Glutamatergic neuron (in vitro differentiated cells): ENCODE results near the gene ESYT3. TPM values are rescaled to one million over a fixed set of nuclear protein-coding genes. Genes with fewer than 3 reads are reported as not detected.

ENCODE experiments used
- DNase-seq: peaks from one replicate; pipeline ENCODE4 v3.0.0; 2022
- H3K27ac Mint-ChIP-seq: one replicate; pipeline ENCODE4 v1.8.0; 2020; ENCODE audit warnings: mild to moderate bottlenecking, mixed read lengths, inconsistent platforms; ENCODE audit not compliant: unreplicated experiment
- H3K27me3 Mint-ChIP-seq: one replicate; pipeline ENCODE4 v1.8.0; 2020; ENCODE audit warnings: mild to moderate bottlenecking, moderate library complexity, mixed read lengths, inconsistent platforms; ENCODE audit not compliant: unreplicated experiment
- H3K36me3 Mint-ChIP-seq: one replicate; pipeline ENCODE4 v1.8.0; 2020; ENCODE audit warnings: mild to moderate bottlenecking, mixed read lengths, inconsistent platforms; ENCODE audit not compliant: unreplicated experiment
- H3K4me1 Mint-ChIP-seq: one replicate; pipeline ENCODE4 v1.8.0; 2020; ENCODE audit warnings: mild to moderate bottlenecking, low read depth, mixed read lengths, inconsistent platforms; ENCODE audit not compliant: unreplicated experiment
- H3K4me3 Mint-ChIP-seq: one replicate; pipeline ENCODE4 v1.8.0; 2020; ENCODE audit warnings: mild to moderate bottlenecking, mixed read lengths, inconsistent platforms; ENCODE audit not compliant: unreplicated experiment
- H3K9me3 Mint-ChIP-seq: one replicate; pipeline ENCODE4 v1.8.0; 2020; ENCODE audit warnings: mild to moderate bottlenecking, moderate library complexity, mixed read lengths, inconsistent platforms; ENCODE audit not compliant: unreplicated experiment
- CTCF ChIP-seq: fragments of 200-600 bp; sonication (generic); IDR thresholded peaks from one replicate; pipeline ENCODE4 v1.5.0; 2021; ENCODE audit not compliant: partially characterized antibody, unreplicated experiment
- total RNA-seq: library from RNA; stranded (reverse); fragmentation: NEBNext Ultra II Directional; extraction: Animal tissue kit (Norgen Biotek cat#: 25700); gene quantifications from one replicate; pipeline ENCODE4 v1.2.1, GENCODE V29; 2021; ENCODE audit not compliant: unreplicated experiment

ESYT3 gene
- total RNA-seq, 1 donor from 2014 or later, result not detected

- no peak overlapping the region for H3K4me3 Mint-ChIP-seq
Observed at GRCh38 chr3:138471481-138471880, 37.1 kb downstream of the ESYT3 start.

GRCh38 chr3:138472141-138472825 is 37.9 kb downstream of the ESYT3 start:
- H3K4me1 Mint-ChIP-seq, result no peaks in the 10 kb centered on the region
- H3K27ac Mint-ChIP-seq, result no peak overlapping the region
- H3K27me3 Mint-ChIP-seq, result peaks cover 2% of the 10 kb centered on the region
- DNase-seq, result no peak
- H3K36me3 Mint-ChIP-seq, result no peaks in the 10 kb centered on the region
- no peak for TF ChIP-seq CTCF
- no peak overlapping the region for H3K4me3 Mint-ChIP-seq
- H3K9me3 Mint-ChIP-seq, result peaks cover 2% of the 10 kb centered on the region

More at GRCh38 chr3:138471481-138471880, 37.1 kb downstream of the ESYT3 start:
- no peaks in the 10 kb centered on the region for H3K36me3 Mint-ChIP-seq
- peaks cover 2% of the 10 kb centered on the region for H3K9me3 Mint-ChIP-seq
- H3K27ac Mint-ChIP-seq, result no peak overlapping the region
- DNase-seq, result no peak
- no peaks in the 10 kb centered on the region for H3K4me1 Mint-ChIP-seq
- no peak for TF ChIP-seq CTCF
- H3K27me3 Mint-ChIP-seq, result peaks cover 3% of the 10 kb centered on the region

DNA sequence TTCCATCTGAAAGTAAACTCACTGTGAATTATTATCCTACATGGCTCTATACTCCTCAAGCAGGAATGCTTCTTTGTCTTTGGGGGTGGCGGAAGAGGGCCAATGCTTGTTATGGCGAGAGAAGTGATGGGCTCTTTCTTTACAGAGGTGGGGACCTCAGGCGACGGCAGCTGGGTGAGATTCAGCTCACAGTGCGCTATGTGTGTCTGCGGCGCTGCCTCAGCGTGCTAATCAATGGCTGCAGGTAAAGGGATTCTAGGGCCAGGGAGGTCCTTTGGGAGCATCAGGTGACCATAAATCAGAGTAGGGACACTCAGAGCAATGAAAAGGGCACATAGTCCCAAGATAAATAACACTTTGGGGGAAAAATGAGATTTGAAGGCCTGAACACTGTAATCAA is 39.0 kb downstream of the ESYT3 start:
- H3K27me3 Mint-ChIP-seq, result no peaks in the 10 kb centered on the region
- no peak overlapping the region for H3K27ac Mint-ChIP-seq
- TF ChIP-seq CTCF, result no peak
- H3K36me3 Mint-ChIP-seq, result no peaks in the 10 kb centered on the region
- H3K9me3 Mint-ChIP-seq, result peaks cover 2% of the 10 kb centered on the region
- H3K4me3 Mint-ChIP-seq, result no peak overlapping the region
- no peak for DNase-seq
- no peaks in the 10 kb centered on the region for H3K4me1 Mint-ChIP-seq

GRCh38 chr3:138474163-138474562 is 39.7 kb downstream of the ESYT3 start:
- Mint-ChIP-seq H3K27ac (no peak overlapping the region), H3K36me3 (no peaks in the 10 kb centered on the region)
- no peak for DNase-seq

More at GRCh38 chr3:138474163-138474562, 39.7 kb downstream of the ESYT3 start:
- no peaks in the 10 kb centered on the region for H3K27me3 Mint-ChIP-seq
- peaks cover 2% of the 10 kb centered on the region for H3K9me3 Mint-ChIP-seq
- H3K4me1 Mint-ChIP-seq, result no peaks in the 10 kb centered on the region
- TF ChIP-seq CTCF, result no peak
- H3K4me3 Mint-ChIP-seq, result no peak overlapping the region
